Activated CD4-positive, alpha-beta T cell treated with anti-CD3 and anti-CD28 coated beads, Interleukin-10, Interleukin-2, amounts not matched to agents 100 ng/mL and 50 ng/mL, durations not matched to agents 16 hours and 8 hours (primary cell): ENCODE measurements around the gene CNKSR3.

Experiments used
- DNase-seq: peaks from one replicate; pipeline ENCODE4 v3.0.0-alpha.2; 2020

The CNKSR3 gene

GRCh38 chr6:154377726-154378125, 132.8 kb downstream of the CNKSR3 start:
- DNase-seq: no peak

DNA sequence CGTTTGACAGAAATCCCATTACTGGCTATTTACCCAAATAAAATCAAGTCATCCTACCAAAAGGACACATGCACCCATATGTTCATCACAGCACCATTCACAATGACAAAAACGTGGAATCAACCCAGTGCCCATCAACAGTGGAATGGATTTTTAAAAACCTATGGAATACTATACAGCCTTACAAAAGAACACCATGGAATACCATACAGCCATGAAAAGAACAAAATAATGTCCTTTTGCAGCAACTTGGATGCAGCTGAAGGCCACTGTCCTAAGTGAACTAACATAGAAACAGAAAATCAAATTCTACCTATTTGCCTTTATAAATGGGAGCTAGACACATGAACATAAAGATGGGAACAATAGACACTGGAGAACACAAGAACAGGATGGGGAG, 136.5 kb downstream of the CNKSR3 start:
- DNase-seq: no peak

GRCh38 chr6:154371281-154371680, 139.2 kb downstream of the CNKSR3 start:
- DNase-seq: no peak

DNA sequence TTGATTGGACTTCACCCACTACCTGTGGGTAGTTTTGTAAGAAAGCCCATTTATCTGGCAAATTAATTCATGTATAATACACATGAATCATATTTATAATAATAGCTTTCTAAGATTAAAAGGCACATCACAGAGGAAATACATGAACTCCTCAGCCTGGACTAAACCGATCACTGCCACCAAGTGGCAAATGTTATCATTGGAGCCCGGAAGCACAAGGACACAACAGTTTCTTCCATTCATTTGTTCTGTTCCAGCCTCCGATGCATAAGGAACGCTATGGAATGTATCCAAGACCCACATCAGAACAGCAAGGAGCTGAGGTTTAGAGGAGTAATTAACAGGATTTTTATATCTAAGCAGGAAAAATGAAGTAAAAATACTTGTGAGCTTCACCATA, 139.9 kb downstream of the CNKSR3 start:
- peak; percentile 13 for DNase-seq

DNA sequence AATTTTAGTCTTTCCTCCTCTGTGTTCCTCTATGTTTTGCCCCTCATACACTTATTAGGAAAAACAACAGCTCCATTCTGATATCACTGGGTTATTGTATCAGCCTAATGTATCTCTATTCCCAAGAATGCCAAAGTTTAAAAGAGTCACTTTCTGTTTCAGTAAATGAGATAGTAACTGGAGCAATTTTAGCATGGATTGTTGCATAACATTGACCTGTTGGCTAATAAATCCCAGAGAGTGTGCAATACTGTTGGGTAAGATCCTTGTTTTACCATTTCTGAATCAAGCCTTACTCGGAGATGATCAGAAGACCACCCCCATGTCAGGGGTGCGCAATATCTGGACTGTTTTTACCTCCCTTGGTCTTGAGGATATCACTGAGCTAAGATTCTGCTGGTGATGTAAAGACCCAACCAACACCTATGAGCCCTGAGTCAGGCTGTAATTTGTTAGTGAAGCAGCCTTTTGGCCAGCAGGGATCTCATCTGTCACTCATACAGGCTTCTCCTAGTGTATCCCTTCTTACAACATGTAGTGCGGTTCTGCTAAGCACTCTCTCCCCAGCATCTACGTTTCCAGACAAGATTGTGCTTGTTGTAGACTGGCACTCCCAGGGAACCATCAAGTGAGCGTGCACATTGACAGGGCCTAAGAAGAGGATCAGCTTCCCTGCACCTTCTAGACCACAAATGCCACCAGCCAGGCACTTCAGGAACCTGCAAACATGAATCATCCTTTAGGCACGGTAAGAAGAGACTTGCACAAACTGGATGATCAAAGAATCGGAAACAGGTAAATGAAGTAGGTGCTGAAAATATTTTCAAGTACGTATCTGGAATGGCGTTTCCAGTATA, 142.4 kb downstream of the CNKSR3 start:
- DNase-seq: no peak

- no peak for DNase-seq
Measured at GRCh38 chr6:154367336-154367735, 143.1 kb downstream of the CNKSR3 start.

GRCh38 chr6:154363821-154364220, 146.7 kb downstream of the CNKSR3 start:
- DNase-seq: no peak

DNA sequence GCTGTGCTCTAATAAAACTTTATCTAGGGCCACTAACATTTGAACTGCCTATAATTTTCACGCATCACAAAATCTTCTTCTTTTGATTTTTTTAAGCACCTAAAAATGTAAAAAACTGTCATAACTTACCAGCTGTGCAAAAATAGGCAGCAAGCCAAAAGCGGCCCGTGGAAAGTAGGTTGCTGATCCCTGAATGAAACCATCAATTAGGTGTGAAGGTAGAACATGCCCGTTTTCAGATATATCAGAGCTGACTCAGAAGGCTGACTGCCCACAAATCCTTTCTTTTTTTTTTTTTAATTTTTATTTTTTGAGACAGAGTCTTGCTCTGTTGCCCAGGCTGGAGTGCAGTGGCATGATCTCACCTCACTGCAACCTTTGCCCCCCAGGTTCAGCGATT, 149.0 kb downstream of the CNKSR3 start:
- DNase-seq: no peak

- DNase-seq: no peak
Measured at GRCh38 chr6:154360476-154360875, 150.0 kb downstream of the CNKSR3 start.

DNA sequence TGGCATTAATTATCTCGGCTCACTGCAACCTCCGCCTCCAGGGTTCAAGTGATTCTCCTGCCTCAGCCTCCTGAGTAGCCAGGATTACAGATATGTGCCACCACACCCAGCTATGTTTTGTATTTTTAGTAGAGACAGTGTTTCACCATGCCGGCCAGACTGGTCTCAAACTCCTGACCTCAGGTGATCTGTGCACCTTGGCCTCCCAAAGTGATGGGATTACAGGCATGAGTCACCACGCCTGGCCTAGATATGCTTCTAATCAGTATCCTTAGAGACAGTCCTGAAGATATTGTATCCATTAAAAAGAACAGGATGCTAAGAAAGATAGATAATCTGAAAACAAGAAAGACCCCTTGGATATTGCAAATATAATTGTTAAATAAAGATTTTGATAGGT, 150.8 kb downstream of the CNKSR3 start:
- no peak for DNase-seq

DNA sequence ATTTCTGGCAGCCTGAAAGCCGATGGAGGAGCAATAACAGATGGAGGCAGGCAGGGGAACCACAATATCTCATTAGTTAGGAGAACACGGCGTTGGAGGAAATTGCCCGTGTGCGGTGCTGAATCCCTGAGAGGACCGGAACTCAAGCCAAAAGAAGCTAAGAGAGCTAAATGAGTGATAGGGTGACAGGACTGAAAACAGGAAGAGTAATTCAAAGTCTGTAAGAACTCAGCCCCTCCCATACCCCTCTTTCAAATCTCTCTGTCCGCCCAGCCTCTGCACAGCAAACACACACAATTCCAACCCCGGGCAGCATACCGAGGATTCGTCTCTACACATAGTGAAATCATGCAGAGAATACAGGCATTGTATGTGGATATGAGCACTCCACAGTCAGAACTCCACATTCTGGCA, 151.3 kb downstream of the CNKSR3 start:
- DNase-seq: no peak

GRCh38 chr6:154358019-154358545, 152.4 kb downstream of the CNKSR3 start:
- DNase-seq: no peak

- no peak for DNase-seq
Measured at GRCh38 chr6:154356690-154357089, 153.8 kb downstream of the CNKSR3 start, which contains the start of gene IPCEF1. Gene IPCEF1, minus strand, starts transcription at chr6:154356803. Its CDS starts 90,856 bp downstream, at chr6:154265947.

- DNase-seq: no peak
Measured at GRCh38 chr6:154356113-154356512, 154.4 kb downstream of the CNKSR3 start.

GRCh38 chr6:154354265-154354777, 156.2 kb downstream of the CNKSR3 start:
- DNase-seq: no peak

DNA sequence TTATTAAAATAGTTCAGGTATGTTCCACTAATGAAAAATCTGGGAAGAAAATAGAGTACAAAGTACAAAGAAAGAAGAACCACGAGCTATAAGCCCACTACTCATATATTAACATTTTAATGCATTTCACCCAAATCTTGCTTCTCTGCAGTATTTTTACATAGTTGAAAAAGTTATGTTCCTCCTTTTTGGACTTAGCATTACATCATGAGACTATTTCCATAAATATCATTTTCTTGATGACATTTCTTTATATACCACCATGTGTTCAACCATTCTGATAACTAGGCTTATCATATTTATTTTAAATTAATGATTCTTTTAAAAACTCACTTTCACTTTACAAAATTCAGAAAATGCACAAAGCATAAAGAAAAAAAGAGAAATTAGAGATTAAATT, 156.9 kb downstream of the CNKSR3 start:
- DNase-seq: no peak

DNA sequence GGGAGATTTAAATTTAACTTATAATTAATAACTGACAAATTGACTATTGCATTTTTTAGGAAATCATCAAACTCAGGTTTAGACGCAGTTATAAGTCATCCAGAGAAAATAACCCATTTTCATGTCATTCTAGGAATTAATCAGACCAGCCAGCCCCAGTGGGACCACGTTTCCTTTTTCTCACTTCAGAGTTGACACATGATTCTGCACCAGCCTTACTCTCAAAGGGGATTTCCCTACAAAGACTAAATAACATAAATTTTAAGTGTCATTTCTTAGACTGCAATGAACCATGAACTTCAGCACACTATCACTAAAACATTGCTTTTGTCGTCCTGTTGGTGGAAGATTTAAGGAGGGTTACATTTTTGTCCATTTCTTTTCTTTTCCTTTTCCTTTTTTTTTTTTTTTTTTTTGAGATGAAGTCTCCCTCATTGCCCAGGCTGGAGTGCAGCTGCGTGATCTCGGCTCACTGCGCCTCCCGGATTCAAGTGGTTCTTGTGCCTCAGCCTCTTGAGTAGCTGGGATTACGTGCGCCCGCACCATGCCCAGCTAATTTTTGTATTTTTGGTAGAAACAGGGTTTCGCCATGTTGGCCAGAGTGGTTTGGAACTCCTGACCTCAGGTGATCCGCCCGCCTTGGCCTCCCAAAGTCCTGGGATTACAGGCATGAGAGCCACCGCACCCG, 157.4 kb downstream of the CNKSR3 start:
- DNase-seq: peak; percentile 89

- no peak for DNase-seq
Measured at GRCh38 chr6:154350293-154350692, 160.2 kb downstream of the CNKSR3 start.

- DNase-seq: no peak
Measured at GRCh38 chr6:154347981-154348380, 162.5 kb downstream of the CNKSR3 start.

GRCh38 chr6:154345811-154346210, 164.7 kb downstream of the CNKSR3 start:
- no peak for DNase-seq

DNA sequence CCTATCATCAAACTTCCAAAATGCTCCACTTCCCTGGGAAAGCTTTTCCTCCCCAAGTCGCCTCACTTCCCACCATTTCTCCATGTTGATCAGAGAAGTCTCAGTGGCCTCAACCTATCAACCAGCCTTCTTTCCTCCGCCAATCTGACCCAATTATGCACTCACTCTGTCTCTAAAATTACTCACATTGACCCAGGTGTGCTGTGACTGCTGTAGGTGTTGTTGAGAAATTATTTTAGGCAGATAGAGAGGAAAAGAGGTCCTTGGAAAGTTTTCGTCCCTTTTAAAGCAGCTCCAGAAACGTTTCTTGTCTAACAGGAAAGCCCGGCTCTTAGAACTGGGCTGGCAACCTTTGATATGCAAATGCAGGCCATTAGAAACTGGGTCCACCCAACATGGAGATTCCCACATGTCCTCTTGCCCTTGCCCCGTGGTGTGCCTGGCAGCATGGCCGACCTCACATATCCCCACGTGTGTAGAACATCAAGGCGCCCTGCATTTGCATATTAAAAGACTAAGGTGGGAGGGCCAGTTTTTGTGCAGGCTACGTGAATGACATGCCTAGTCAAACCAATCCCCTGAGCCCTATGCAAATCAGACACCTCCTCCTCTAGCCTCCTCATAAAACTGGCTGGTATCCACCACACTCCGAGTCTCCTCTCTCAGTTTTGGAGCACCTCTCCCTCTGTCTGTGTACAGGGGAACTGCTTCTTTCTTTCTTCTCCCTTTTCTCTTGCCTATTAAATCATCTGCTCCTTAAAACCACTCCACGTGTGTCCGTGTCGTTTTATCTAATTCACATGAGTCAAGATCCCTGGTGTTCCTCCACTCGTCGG, 166.8 kb downstream of the CNKSR3 start:
- DNase-seq: no peak

- DNase-seq: no peak
Measured at GRCh38 chr6:154341871-154342270, 168.6 kb downstream of the CNKSR3 start.

- no peak for DNase-seq
Measured at GRCh38 chr6:154341336-154341735, 169.1 kb downstream of the CNKSR3 start.
